Activated CD8-positive, alpha-beta memory T cell treated with anti-CD3 and anti-CD28 coated beads for 36 hours (primary cell): ENCODE results near the gene IL27RA. TPM values are rescaled to one million over a fixed set of nuclear protein-coding genes. Genes with fewer than 3 reads are reported as not detected.

Experiments used
- total RNA-seq, 2 experiments: library from RNA; stranded (reverse); gene quantifications; one replicate each; pipeline ENCODE4 v1.2.3, GENCODE V29; 2021

Gene IL27RA
- total RNA-seq, 2 experiments from 2014 or later, result 60.1 to 61.1 TPM

Other genes starting within 250 kb of the IL27RA start
- gene ZSWIM4, start 236.3 kb upstream of the IL27RA start, total RNA-seq, result 1 to 10 TPM; 4.9 to 5.8 TPM
- gene NANOS3, start 154.6 kb upstream of the IL27RA start, total RNA-seq, result 1 to 10 TPM in 1 of 2 experiments, under 1 TPM in 1; 0.92 to 2.1 TPM
- 1 to 10 TPM; 6.9 TPM for gene BRME1, start 125.6 kb upstream of the IL27RA start, total RNA-seq
- 10 to 100 TPM; 29.4 to 30.5 TPM for gene CC2D1A, start 125.6 kb upstream of the IL27RA start, total RNA-seq
- gene PODNL1, start 93.3 kb upstream of the IL27RA start, total RNA-seq, result under 1 TPM in 1 of 2 experiments, not detected in 1; 0.21 TPM
- gene DCAF15, start 79.3 kb upstream of the IL27RA start, total RNA-seq, result 10 to 100 TPM; 59.9 to 65.3 TPM
- gene RFX1, start 25.4 kb upstream of the IL27RA start, total RNA-seq, result 10 to 100 TPM; 11.8 to 12.5 TPM
- gene RLN3, start 3.6 kb upstream of the IL27RA start, total RNA-seq, result not detected
- gene PALM3, start 30.3 kb downstream of the IL27RA start, total RNA-seq, result not detected
- 1 to 10 TPM; 1.0 to 1.1 TPM for gene MISP3, start 41.0 kb downstream of the IL27RA start, total RNA-seq
- gene C19orf67, start 54.0 kb downstream of the IL27RA start, total RNA-seq, result not detected
- 10 to 100 TPM; 95.0 to 96.1 TPM for gene SAMD1, start 59.0 kb downstream of the IL27RA start, total RNA-seq
- 10 to 100 TPM; 70.5 to 74.1 TPM for gene PRKACA, start 86.0 kb downstream of the IL27RA start, total RNA-seq
- 10 to 100 TPM; 79.7 to 83.6 TPM for gene ASF1B, start 104.8 kb downstream of the IL27RA start, total RNA-seq
- gene ADGRL1, start 174.4 kb downstream of the IL27RA start, total RNA-seq, result 1 to 10 TPM; 7.4 to 8.3 TPM